ENCODE data around the gene PNMA6E.

- TF ChIP-seq, protein P1, sequence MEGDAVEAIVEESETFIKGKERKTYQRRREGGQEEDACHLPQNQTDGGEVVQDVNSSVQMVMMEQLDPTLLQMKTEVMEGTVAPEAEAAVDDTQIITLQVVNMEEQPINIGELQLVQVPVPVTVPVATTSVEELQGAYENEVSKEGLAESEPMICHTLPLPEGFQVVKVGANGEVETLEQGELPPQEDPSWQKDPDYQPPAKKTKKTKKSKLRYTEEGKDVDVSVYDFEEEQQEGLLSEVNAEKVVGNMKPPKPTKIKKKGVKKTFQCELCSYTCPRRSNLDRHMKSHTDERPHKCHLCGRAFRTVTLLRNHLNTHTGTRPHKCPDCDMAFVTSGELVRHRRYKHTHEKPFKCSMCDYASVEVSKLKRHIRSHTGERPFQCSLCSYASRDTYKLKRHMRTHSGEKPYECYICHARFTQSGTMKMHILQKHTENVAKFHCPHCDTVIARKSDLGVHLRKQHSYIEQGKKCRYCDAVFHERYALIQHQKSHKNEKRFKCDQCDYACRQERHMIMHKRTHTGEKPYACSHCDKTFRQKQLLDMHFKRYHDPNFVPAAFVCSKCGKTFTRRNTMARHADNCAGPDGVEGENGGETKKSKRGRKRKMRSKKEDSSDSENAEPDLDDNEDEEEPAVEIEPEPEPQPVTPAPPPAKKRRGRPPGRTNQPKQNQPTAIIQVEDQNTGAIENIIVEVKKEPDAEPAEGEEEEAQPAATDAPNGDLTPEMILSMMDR (IDR thresholded peaks at IDR 0.05) = no peak
- TF ChIP-seq POLR2A (IDR thresholded peaks at IDR 0.05) = no peak
Measured at GRCh38 chrX:153442463-153442862, 41.3 kb upstream of the PNMA6E start.
